DOHH2 (cell line): ENCODE results near the gene NUP93.

Experiments used
- EZH2phosphoT487 ChIP-seq: fragments of 200-600 bp; sonication (generic); IDR thresholded peaks from 2 replicates; pipeline ENCODE4 v1.6.1; 2017; ENCODE audit warnings: borderline replicate concordance, mild to moderate bottlenecking, antibody characterized with exemption, low read length, moderate library complexity, mixed read lengths
- TF ChIP-seq, protein P1 (sequence below): fragments of 200-600 bp; sonication (generic); IDR thresholded peaks from one replicate; pipeline ENCODE4 v1.5.1; 2014; ENCODE audit warnings: antibody characterized with exemption, mild to moderate bottlenecking, low read depth, low read length; ENCODE audit not compliant: poor library complexity, severe bottlenecking

GRCh38 chr16:56792967-56793366 is 63.0 kb downstream of the NUP93 start:
- TF ChIP-seq, protein P1, sequence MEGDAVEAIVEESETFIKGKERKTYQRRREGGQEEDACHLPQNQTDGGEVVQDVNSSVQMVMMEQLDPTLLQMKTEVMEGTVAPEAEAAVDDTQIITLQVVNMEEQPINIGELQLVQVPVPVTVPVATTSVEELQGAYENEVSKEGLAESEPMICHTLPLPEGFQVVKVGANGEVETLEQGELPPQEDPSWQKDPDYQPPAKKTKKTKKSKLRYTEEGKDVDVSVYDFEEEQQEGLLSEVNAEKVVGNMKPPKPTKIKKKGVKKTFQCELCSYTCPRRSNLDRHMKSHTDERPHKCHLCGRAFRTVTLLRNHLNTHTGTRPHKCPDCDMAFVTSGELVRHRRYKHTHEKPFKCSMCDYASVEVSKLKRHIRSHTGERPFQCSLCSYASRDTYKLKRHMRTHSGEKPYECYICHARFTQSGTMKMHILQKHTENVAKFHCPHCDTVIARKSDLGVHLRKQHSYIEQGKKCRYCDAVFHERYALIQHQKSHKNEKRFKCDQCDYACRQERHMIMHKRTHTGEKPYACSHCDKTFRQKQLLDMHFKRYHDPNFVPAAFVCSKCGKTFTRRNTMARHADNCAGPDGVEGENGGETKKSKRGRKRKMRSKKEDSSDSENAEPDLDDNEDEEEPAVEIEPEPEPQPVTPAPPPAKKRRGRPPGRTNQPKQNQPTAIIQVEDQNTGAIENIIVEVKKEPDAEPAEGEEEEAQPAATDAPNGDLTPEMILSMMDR, result no peak
- TF ChIP-seq EZH2phosphoT487, result no peak
